Right atrium auricular region (tissue), 2 donors: ENCODE measurements around the gene TMEM243. TPM values are rescaled to one million over a fixed set of nuclear protein-coding genes. Genes with fewer than 3 reads are reported as not detected.

Source experiments
- DNase-seq: peaks from one replicate; pipeline ENCODE4 v3.0.0-alpha.2; 2019; ENCODE audit warnings: low spot score
- H3K27ac ChIP-seq, 2 donors: fragments of 200-600 bp; sonication (generic); 1 replicate in 1 of 2; 2 replicates in 1 of 2; pipeline ENCODE4 v1.5.1; 2016 to 2019
- H3K27me3 ChIP-seq, 2 donors: fragments of 200-600 bp; sonication (generic); one replicate each; pipeline versions ENCODE4 v1.5.1 to v1.6.0; 2017 to 2019
- H3K36me3 ChIP-seq: fragments of 200-600 bp; sonication (generic); one replicate; pipeline ENCODE4 v1.5.1; 2016
- H3K4me1 ChIP-seq, 2 donors: fragments of 200-600 bp; sonication (generic); one replicate each; pipeline versions ENCODE4 v1.5.1 to v1.6.0; 2017 to 2019
- H3K4me3 ChIP-seq, 2 donors: fragments of 200-600 bp; sonication (generic); 1 replicate in 1 of 2; 2 replicates in 1 of 2; pipeline ENCODE4 v1.5.1; 2017 to 2019; ENCODE audit warnings: mild to moderate bottlenecking in 1 of 2, moderate library complexity in 1 of 2
- H3K9me3 ChIP-seq, 2 donors: fragments of 200-600 bp; sonication (generic); one replicate each; pipeline ENCODE4 v1.5.1; 2019
- CTCF ChIP-seq, 2 donors: fragments of 200-600 bp; sonication (generic); IDR thresholded peaks; one replicate each; pipeline ENCODE4 v1.5.1; 2019; ENCODE audit warnings: antibody characterized with exemption in 2 of 2
- total RNA-seq, 2 donors: library from RNA; depleted of rRNA; stranded (reverse); fragments of >200 nt; gene quantifications; one replicate each; pipeline ENCODE4 v1.1.0, GENCODE V29; 2016

Gene TMEM243
- total RNA-seq, 2 donors from 2014 or later: 5.6 to 17.9 TPM

- H3K4me3 ChIP-seq: no peak overlapping the region
- no peak for DNase-seq
- H3K36me3 ChIP-seq: peaks cover 3% of the 10 kb centered on the region
- no peak for TF ChIP-seq CTCF (IDR thresholded peaks at IDR 0.05)
- no peaks in the 10 kb centered on the region for H3K9me3 ChIP-seq
- H3K27ac ChIP-seq: no peak overlapping the region
- H3K27me3 ChIP-seq: no peaks in the 10 kb centered on the region
- peaks cover 0 to 37% of the 10 kb centered on the region in 2 donors for H3K4me1 ChIP-seq
Measured at GRCh38 chr7:87159538-87159937, 60.0 kb downstream of the TMEM243 start.

- no peak for TF ChIP-seq CTCF (IDR thresholded peaks at IDR 0.05)
- H3K27ac ChIP-seq: no peak overlapping the region
- H3K9me3 ChIP-seq: no peaks in the 10 kb centered on the region
- H3K4me3 ChIP-seq: no peak overlapping the region
- no peaks in the 10 kb centered on the region for H3K36me3 ChIP-seq
- peaks cover 0 to 49% of the 10 kb centered on the region in 2 donors for H3K4me1 ChIP-seq
- H3K27me3 ChIP-seq: no peaks in the 10 kb centered on the region
- no peak for DNase-seq
Measured at GRCh38 chr7:87156709-87157108, 62.8 kb downstream of the TMEM243 start.

GRCh38 chr7:87155788-87156187, 63.7 kb downstream of the TMEM243 start:
- Histone ChIP-seq H3K9me3 (no peaks in the 10 kb centered on the region), H3K27me3 (no peaks in the 10 kb centered on the region), H3K27ac (no peak overlapping the region), H3K36me3 (no peaks in the 10 kb centered on the region), H3K4me1 (peaks cover 0 to 55% of the 10 kb centered on the region in 2 donors), H3K4me3 (no peak overlapping the region)
- no peak for DNase-seq
- no peak for TF ChIP-seq CTCF (IDR thresholded peaks at IDR 0.05)

GRCh38 chr7:87154569-87154968, 65.0 kb downstream of the TMEM243 start:
- no peak overlapping the region for H3K27ac ChIP-seq
- peaks cover 0 to 52% of the 10 kb centered on the region in 2 donors for H3K4me1 ChIP-seq
- no peaks in the 10 kb centered on the region for H3K9me3 ChIP-seq
- TF ChIP-seq CTCF (IDR thresholded peaks at IDR 0.05): no peak
- H3K27me3 ChIP-seq: no peaks in the 10 kb centered on the region
- DNase-seq: no peak
- peak overlapping the region; percentile 23 to 77 for H3K4me3 ChIP-seq
- no peaks in the 10 kb centered on the region for H3K36me3 ChIP-seq

- H3K4me1 ChIP-seq: peaks cover 0 to 48% of the 10 kb centered on the region in 2 donors
Measured at GRCh38 chr7:87154166-87154565, 65.4 kb downstream of the TMEM243 start.

More at GRCh38 chr7:87154166-87154565, 65.4 kb downstream of the TMEM243 start:
- peak overlapping the region; percentile 23 to 77 for H3K4me3 ChIP-seq
- H3K36me3 ChIP-seq: no peaks in the 10 kb centered on the region
- no peak for TF ChIP-seq CTCF (IDR thresholded peaks at IDR 0.05)
- no peaks in the 10 kb centered on the region for H3K27me3 ChIP-seq
- H3K9me3 ChIP-seq: no peaks in the 10 kb centered on the region
- peak overlapping the region; percentile 98 for H3K27ac ChIP-seq
- DNase-seq: no peak
